GM23338 (cell line): ENCODE results near the gene ERMN.

Experiments used
- CREB1 ChIP-seq: fragments of 250-450 bp; sonication (Bioruptor Pico); IDR thresholded peaks from 2 replicates; pipeline ENCODE4 v1.5.0; 2020; ENCODE audit warnings: low read depth, mild to moderate bottlenecking, moderate library complexity
- EZH2 ChIP-seq: fragments of 200-600 bp; sonication (generic); IDR thresholded peaks from one replicate; pipeline ENCODE4 v1.8.0; 2017; ENCODE audit warnings: antibody characterized with exemption, mild to moderate bottlenecking, low read depth; ENCODE audit not compliant: unreplicated experiment
- EZH2phosphoT487 ChIP-seq: fragments of 200-600 bp; sonication (generic); IDR thresholded peaks from one replicate; pipeline ENCODE4 v1.8.1; 2018; ENCODE audit warnings: antibody characterized with exemption; ENCODE audit not compliant: unreplicated experiment
- JUNB ChIP-seq: IDR thresholded peaks from one replicate; pipeline ENCODE4 v1.6.1; 2016; ENCODE audit warnings: antibody characterized with exemption; ENCODE audit not compliant: unreplicated experiment
- NANOG ChIP-seq: IDR thresholded peaks from 2 replicates; pipeline ENCODE4 v1.6.1; 2016; ENCODE audit warnings: antibody characterized with exemption, borderline replicate concordance
- POLR2AphosphoS5 ChIP-seq: IDR thresholded peaks from 2 replicates; pipeline ENCODE4 v1.6.1; 2016; ENCODE audit warnings: antibody characterized with exemption, low read depth
- STAT1 ChIP-seq: IDR thresholded peaks from one replicate; pipeline ENCODE4 v1.6.1; 2016; ENCODE audit warnings: antibody characterized with exemption; ENCODE audit not compliant: unreplicated experiment
- ZNF114 ChIP-seq: fragments of 250-450 bp; sonication (Bioruptor Pico); IDR thresholded peaks from 2 replicates; pipeline ENCODE4 v1.5.0; 2020; ENCODE audit warnings: mild to moderate bottlenecking, moderate library complexity
- ZNF331 ChIP-seq: fragments of 250-450 bp; sonication (Bioruptor Pico); IDR thresholded peaks from 2 replicates; pipeline ENCODE4 v1.5.0; 2020; ENCODE audit warnings: low read depth, mild to moderate bottlenecking, moderate library complexity
- TF ChIP-seq, protein P1 (sequence below), 2 experiments: fragments of 200-600 bp in 1 of 2; sonication (generic) in 1 of 2; conservative IDR thresholded peaks; 2 replicates each; pipeline versions ENCODE4 v1.5.1 to v1.6.1; 2016 to 2017; ENCODE audit warnings: antibody characterized with exemption in 2 of 2, low read depth in 2 of 2, mild to moderate bottlenecking in 2 of 2, moderate library complexity in 1 of 2
- TF ChIP-seq, protein P2 (sequence below): IDR thresholded peaks from one replicate; pipeline ENCODE4 v1.6.1; 2018; ENCODE audit warnings: antibody characterized with exemption; ENCODE audit not compliant: unreplicated experiment
- TF ChIP-seq, protein P3 (sequence below): IDR thresholded peaks from 2 replicates; pipeline ENCODE4 v1.6.1; 2016; ENCODE audit warnings: antibody characterized with exemption

DNA sequence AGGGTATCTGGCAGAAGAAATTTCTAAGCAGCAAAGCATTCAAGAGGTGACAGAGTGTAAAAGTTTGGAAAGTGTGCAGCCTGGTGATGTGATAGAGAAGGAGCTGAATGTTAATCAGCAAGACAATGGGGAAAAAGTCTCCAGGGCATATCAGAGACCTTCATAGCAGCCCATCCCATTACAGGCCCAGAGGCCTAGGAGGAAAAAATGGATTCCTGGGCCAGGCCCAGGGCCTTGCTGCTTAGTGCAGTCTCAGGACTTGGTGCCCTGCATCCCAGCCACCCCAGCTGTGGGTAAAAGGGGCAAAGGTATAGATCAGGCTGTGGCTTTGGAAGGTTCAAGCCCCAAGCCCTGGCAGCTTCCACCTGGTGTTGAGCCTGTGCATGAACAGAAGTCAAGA, 35.9 kb upstream of the ERMN start:
- TF ChIP-seq, protein P1, sequence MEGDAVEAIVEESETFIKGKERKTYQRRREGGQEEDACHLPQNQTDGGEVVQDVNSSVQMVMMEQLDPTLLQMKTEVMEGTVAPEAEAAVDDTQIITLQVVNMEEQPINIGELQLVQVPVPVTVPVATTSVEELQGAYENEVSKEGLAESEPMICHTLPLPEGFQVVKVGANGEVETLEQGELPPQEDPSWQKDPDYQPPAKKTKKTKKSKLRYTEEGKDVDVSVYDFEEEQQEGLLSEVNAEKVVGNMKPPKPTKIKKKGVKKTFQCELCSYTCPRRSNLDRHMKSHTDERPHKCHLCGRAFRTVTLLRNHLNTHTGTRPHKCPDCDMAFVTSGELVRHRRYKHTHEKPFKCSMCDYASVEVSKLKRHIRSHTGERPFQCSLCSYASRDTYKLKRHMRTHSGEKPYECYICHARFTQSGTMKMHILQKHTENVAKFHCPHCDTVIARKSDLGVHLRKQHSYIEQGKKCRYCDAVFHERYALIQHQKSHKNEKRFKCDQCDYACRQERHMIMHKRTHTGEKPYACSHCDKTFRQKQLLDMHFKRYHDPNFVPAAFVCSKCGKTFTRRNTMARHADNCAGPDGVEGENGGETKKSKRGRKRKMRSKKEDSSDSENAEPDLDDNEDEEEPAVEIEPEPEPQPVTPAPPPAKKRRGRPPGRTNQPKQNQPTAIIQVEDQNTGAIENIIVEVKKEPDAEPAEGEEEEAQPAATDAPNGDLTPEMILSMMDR (conservative IDR thresholded peaks at IDR 0.05; ENCODE audit: low read depth in 2 of 2) = no peak
- TF ChIP-seq, protein P2, sequence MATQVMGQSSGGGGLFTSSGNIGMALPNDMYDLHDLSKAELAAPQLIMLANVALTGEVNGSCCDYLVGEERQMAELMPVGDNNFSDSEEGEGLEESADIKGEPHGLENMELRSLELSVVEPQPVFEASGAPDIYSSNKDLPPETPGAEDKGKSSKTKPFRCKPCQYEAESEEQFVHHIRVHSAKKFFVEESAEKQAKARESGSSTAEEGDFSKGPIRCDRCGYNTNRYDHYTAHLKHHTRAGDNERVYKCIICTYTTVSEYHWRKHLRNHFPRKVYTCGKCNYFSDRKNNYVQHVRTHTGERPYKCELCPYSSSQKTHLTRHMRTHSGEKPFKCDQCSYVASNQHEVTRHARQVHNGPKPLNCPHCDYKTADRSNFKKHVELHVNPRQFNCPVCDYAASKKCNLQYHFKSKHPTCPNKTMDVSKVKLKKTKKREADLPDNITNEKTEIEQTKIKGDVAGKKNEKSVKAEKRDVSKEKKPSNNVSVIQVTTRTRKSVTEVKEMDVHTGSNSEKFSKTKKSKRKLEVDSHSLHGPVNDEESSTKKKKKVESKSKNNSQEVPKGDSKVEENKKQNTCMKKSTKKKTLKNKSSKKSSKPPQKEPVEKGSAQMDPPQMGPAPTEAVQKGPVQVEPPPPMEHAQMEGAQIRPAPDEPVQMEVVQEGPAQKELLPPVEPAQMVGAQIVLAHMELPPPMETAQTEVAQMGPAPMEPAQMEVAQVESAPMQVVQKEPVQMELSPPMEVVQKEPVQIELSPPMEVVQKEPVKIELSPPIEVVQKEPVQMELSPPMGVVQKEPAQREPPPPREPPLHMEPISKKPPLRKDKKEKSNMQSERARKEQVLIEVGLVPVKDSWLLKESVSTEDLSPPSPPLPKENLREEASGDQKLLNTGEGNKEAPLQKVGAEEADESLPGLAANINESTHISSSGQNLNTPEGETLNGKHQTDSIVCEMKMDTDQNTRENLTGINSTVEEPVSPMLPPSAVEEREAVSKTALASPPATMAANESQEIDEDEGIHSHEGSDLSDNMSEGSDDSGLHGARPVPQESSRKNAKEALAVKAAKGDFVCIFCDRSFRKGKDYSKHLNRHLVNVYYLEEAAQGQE = no peak
- TF ChIP-seq EZH2 (no peak), POLR2AphosphoS5 (no peak), CREB1 (CRISPR knock-in tag) (no peak), EZH2phosphoT487 (no peak), ZNF331 (CRISPR knock-in tag) (no peak), JUNB (no peak), ZNF114 (CRISPR knock-in tag) (no peak), STAT1 (no peak), NANOG (no peak)
- TF ChIP-seq, protein P3, sequence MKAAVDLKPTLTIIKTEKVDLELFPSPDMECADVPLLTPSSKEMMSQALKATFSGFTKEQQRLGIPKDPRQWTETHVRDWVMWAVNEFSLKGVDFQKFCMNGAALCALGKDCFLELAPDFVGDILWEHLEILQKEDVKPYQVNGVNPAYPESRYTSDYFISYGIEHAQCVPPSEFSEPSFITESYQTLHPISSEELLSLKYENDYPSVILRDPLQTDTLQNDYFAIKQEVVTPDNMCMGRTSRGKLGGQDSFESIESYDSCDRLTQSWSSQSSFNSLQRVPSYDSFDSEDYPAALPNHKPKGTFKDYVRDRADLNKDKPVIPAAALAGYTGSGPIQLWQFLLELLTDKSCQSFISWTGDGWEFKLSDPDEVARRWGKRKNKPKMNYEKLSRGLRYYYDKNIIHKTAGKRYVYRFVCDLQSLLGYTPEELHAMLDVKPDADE = no peak
